Peyer's patch (tissue), 4 donors: ENCODE data around the gene ZNF462.

Source experiments
- POLR2A ChIP-seq, 2 donors: fragments of 450-650 bp; IDR thresholded peaks; one replicate each; pipeline ENCODE4 v1.5.1; 2017; ENCODE audit warnings: antibody characterized with exemption in 2 of 2, mild to moderate bottlenecking in 2 of 2, moderate library complexity in 2 of 2
- TF ChIP-seq, protein P1 (sequence below), 6 experiments: fragments of 450-650 bp in 4 of 6; fragments of 200-600 bp in 2 of 6; sonication (generic) in 1 of 6; IDR thresholded peaks; one replicate each; pipeline ENCODE4 v1.5.1; 2017 to 2019; ENCODE audit warnings: antibody characterized with exemption in 6 of 6, mild to moderate bottlenecking in 3 of 6, moderate library complexity in 1 of 6

GRCh38 chr9:106954558-106954957 is 91.6 kb downstream of the ZNF462 start:
- TF ChIP-seq, protein P1, sequence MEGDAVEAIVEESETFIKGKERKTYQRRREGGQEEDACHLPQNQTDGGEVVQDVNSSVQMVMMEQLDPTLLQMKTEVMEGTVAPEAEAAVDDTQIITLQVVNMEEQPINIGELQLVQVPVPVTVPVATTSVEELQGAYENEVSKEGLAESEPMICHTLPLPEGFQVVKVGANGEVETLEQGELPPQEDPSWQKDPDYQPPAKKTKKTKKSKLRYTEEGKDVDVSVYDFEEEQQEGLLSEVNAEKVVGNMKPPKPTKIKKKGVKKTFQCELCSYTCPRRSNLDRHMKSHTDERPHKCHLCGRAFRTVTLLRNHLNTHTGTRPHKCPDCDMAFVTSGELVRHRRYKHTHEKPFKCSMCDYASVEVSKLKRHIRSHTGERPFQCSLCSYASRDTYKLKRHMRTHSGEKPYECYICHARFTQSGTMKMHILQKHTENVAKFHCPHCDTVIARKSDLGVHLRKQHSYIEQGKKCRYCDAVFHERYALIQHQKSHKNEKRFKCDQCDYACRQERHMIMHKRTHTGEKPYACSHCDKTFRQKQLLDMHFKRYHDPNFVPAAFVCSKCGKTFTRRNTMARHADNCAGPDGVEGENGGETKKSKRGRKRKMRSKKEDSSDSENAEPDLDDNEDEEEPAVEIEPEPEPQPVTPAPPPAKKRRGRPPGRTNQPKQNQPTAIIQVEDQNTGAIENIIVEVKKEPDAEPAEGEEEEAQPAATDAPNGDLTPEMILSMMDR (IDR thresholded peaks at IDR 0.05) = no peak
- TF ChIP-seq POLR2A (IDR thresholded peaks at IDR 0.05) = no peak
